GM12878 (cell line): ENCODE results near the gene MAML2.

ENCODE experiments used
- NBN ChIP-seq: fragments of 450-650 bp; IDR thresholded peaks from 2 replicates; pipeline ENCODE4 v1.6.1; 2016
- TAF1 ChIP-seq: IDR thresholded peaks from 2 replicates; pipeline ENCODE4 v1.6.1; 2011; ENCODE audit warnings: mild to moderate bottlenecking, low read depth, low read length, borderline replicate concordance
- TF ChIP-seq, protein P1 (sequence below): IDR thresholded peaks from 2 replicates; pipeline ENCODE4 v1.6.1; 2012; ENCODE audit warnings: low read depth, low read length, improper control_type of control experiment
- TF ChIP-seq, protein P2 (sequence below), 3 experiments: IDR thresholded peaks in 2 of 3; conservative IDR thresholded peaks in 1 of 3; 2 replicates each; pipeline ENCODE4 v1.5.1; 2011; ENCODE audit warnings: low read depth in 3 of 3, low read length in 3 of 3, mild to moderate bottlenecking in 3 of 3, control low read depth in 2 of 3, moderate library complexity in 2 of 3, inconsistent platforms in 1 of 3, mixed read lengths in 1 of 3; ENCODE audit not compliant: control insufficient read depth in 2 of 3, insufficient read depth in 1 of 3; ENCODE audit errors: extremely low read depth in 1 of 3

DNA sequence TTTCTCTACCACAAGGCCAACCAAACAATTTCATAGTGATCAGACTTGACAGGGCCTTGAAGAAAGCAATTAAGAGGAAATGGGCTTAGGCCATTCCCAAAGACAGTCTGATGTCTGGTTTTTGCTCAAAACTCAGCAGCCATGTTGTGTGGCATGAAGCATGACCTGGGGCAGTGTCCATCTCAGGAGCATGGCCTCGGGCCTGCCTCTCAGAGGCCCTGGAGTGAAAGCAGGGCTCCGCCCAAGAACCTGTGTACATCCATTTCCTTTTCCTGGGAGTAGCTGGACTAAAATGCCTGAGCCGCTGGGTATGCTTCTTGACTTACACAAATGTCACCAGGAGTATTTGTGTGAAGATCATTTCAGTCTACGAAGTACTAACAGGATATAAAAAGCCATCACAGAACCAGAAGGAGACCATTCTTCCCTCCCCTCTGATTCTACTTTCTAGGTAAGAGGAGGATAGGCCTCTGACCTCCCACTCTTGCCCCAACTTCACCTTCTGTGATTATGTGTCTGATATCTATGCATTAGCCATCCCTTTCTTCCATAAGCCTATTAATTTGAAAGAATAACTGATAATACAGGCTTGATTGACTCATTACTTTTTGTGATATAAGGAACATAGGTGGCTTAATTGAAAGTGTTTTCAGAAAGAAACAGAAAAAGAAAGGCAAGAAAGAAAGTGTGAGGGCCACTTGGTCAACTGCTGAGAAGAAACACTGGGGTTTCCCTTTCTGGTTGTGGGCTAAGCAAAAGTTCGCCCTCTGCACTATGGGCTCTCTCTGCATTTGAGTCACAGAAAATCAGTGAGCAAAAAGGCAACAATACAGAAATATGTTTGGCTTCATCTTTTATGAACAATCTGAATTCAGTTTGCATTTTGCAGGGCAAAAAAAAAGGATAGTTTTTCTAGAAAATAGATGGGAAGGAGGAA lies 230.5 kb downstream of the MAML2 start:
- TF ChIP-seq TAF1 = no peak
- TF ChIP-seq NBN = no peak
- TF ChIP-seq, protein P1, sequence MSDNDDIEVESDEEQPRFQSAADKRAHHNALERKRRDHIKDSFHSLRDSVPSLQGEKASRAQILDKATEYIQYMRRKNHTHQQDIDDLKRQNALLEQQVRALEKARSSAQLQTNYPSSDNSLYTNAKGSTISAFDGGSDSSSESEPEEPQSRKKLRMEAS = no peak
- TF ChIP-seq, protein P2, sequence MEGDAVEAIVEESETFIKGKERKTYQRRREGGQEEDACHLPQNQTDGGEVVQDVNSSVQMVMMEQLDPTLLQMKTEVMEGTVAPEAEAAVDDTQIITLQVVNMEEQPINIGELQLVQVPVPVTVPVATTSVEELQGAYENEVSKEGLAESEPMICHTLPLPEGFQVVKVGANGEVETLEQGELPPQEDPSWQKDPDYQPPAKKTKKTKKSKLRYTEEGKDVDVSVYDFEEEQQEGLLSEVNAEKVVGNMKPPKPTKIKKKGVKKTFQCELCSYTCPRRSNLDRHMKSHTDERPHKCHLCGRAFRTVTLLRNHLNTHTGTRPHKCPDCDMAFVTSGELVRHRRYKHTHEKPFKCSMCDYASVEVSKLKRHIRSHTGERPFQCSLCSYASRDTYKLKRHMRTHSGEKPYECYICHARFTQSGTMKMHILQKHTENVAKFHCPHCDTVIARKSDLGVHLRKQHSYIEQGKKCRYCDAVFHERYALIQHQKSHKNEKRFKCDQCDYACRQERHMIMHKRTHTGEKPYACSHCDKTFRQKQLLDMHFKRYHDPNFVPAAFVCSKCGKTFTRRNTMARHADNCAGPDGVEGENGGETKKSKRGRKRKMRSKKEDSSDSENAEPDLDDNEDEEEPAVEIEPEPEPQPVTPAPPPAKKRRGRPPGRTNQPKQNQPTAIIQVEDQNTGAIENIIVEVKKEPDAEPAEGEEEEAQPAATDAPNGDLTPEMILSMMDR (IDR thresholded peaks at IDR 0.05 in 2 of 3, conservative IDR thresholded peaks at IDR 0.05 in 1 of 3; ENCODE audit: control insufficient read depth in 2 of 3, extremely low read depth in 1 of 3, insufficient read depth in 1 of 3, low read depth in 3 of 3, low read length in 3 of 3) = no peak
